K562 (cell line): ENCODE data around the gene KANK4. TPM values are rescaled to one million over a fixed set of nuclear protein-coding genes. Genes with fewer than 3 reads are reported as not detected.

Experiments used
- ATAC-seq: fragments of 200-7000 bp; cut with Tn5 transposase; 3 replicates; pipeline ENCODE4 v1.9.1; 2020; ENCODE audit warnings: moderate library complexity
- BruUV-seq: library from RNA; stranded (reverse); fragments of 400-500 nt; replicated peaks from 2 replicates; lab custom pipeline; 2021; lab: Mats Ljungman, UMichigan
- CTCF ChIA-PET: fragments of 300-600 bp; formaldehyde crosslinking; extraction: SDS; loops from one replicate; lab custom pipeline; 2021; ENCODE audit warnings: low intra/inter-chr PET ratio; lab: Yijun Ruan, JAX
- POLR2A ChIA-PET: fragments of 300-600, 350-650 bp; sonication (Branson Sonifier 250); formaldehyde crosslinking; extraction: SDS; loops from one replicate; lab custom pipeline; 2021; ENCODE audit warnings: antibody characterized with exemption, inconsistent platforms; lab: Yijun Ruan, JAX
- DNase-seq, 4 experiments: peaks; one replicate each; pipeline versions ENCODE4 v3.0.0 to v3.0.0-alpha.2; 2011 to 2018; ENCODE audit warnings: low spot score in 3 of 4, mixed read lengths in 3 of 4; ENCODE audit errors: extremely low read depth in 1 of 4
- FAIRE-seq: peaks from 2 replicates; lab custom pipeline; 2011; peaks lifted over from hg19 to GRCh38; lab: Jason Lieb, UNC
- H2AFZ ChIP-seq: 2 replicates; pipeline ENCODE4 v1.6.0; 2011; ENCODE audit warnings: low read depth, low read length, control low read depth, inconsistent platforms
- H3K27ac ChIP-seq: fragments of 200-600 bp; 3 replicates; pipeline ENCODE4 v1.8.0; 2011; ENCODE audit warnings: low read depth, mild to moderate bottlenecking, control low read depth, inconsistent platforms, low read length, moderate library complexity, mixed read lengths; ENCODE audit errors: extremely low read depth
- H3K27me3 ChIP-seq, 2 experiments: fragments of 300-600 bp in 1 of 2; 2 replicates in 1 of 2; 3 replicates in 1 of 2; pipeline versions ENCODE4 v1.6.0 to v1.8.0; 2011; ENCODE audit warnings: inconsistent platforms in 2 of 2, low read length in 2 of 2, mild to moderate bottlenecking in 1 of 2, mixed read lengths in 1 of 2, moderate library complexity in 1 of 2; ENCODE audit not compliant: control insufficient read depth in 2 of 2, insufficient read depth in 2 of 2
- H3K36me3 ChIP-seq: fragments of 300-600 bp; 3 replicates; pipeline ENCODE4 v1.8.0; 2011; ENCODE audit warnings: mild to moderate bottlenecking, low read length, inconsistent platforms; ENCODE audit not compliant: control insufficient read depth, insufficient read depth
- H3K4me1 ChIP-seq, 2 experiments: fragments of 200-600 bp in 1 of 2; replicated peaks in 1 of 2; 2 replicates in 1 of 2; 3 replicates in 1 of 2; pipeline versions ENCODE4 v1.5.1 to v1.8.0; 2011; ENCODE audit warnings: inconsistent platforms in 2 of 2, low read length in 2 of 2, mild to moderate bottlenecking in 1 of 2, mixed read lengths in 1 of 2, moderate library complexity in 1 of 2; ENCODE audit not compliant: control insufficient read depth in 2 of 2, insufficient read depth in 2 of 2
- H3K4me2 ChIP-seq: 2 replicates; pipeline ENCODE4 v1.6.1; 2011; ENCODE audit warnings: low read length, control low read depth, inconsistent platforms, mixed read lengths; ENCODE audit not compliant: insufficient read depth
- H3K4me3 ChIP-seq: fragments of 200-600 bp; sonication (generic), shearing (Covaris generic); 2 replicates; pipeline ENCODE4 v1.5.1; 2016; ENCODE audit warnings: control low read depth, inconsistent platforms
- H3K79me2 ChIP-seq: fragments of 200-600 bp; 3 replicates; pipeline ENCODE4 v1.8.0; 2011; ENCODE audit warnings: low read length, inconsistent platforms; ENCODE audit not compliant: control insufficient read depth, insufficient read depth
- H3K9ac ChIP-seq, 2 experiments: 2 replicates each; pipeline versions ENCODE4 v1.6.0 to v1.6.1; 2011; ENCODE audit warnings: low read depth in 2 of 2, low read length in 2 of 2, control low read depth in 1 of 2, inconsistent platforms in 1 of 2, mild to moderate bottlenecking in 1 of 2, mixed read lengths in 1 of 2; ENCODE audit not compliant: insufficient read depth in 1 of 2
- H3K9me1 ChIP-seq: one replicate; pipeline ENCODE4 v1.6.0; 2011; ENCODE audit warnings: inconsistent platforms, mild to moderate bottlenecking, low read length, moderate library complexity; ENCODE audit not compliant: control insufficient read depth, insufficient read depth
- H3K9me3 ChIP-seq: replicated peaks from 2 replicates; pipeline ENCODE4 v1.5.1; 2011; ENCODE audit warnings: low read depth, low read length, inconsistent platforms; ENCODE audit not compliant: control insufficient read depth, insufficient read depth
- H4K20me1 ChIP-seq: replicated peaks from 2 replicates; pipeline ENCODE4 v1.6.1; 2011; ENCODE audit warnings: low read length, inconsistent platforms, mixed read lengths; ENCODE audit not compliant: control insufficient read depth, insufficient read depth
- BACH1 ChIP-seq: fragments of 200-800 bp; sonication (Bioruptor generic); IDR thresholded peaks from 2 replicates; pipeline ENCODE4 v1.6.1; 2016; ENCODE audit warnings: missing genetic modification characterization, missing compliant biosample characterization
- DMBX1 ChIP-seq: fragments of 250-450 bp; sonication (Bioruptor Pico); IDR thresholded peaks from 2 replicates; pipeline ENCODE4 v1.8.0; 2022; ENCODE audit warnings: inconsistent platforms, mild to moderate bottlenecking, moderate library complexity, borderline replicate concordance
- PTTG1 ChIP-seq: fragments of 450-650 bp; IDR thresholded peaks from 2 replicates; pipeline ENCODE4 v1.6.1; 2016; ENCODE audit warnings: low read depth, mild to moderate bottlenecking, missing genetic modification characterization, missing compliant biosample characterization
- PURB ChIP-seq: sonication (generic); formaldehyde crosslinking; IDR thresholded peaks from 2 replicates; pipeline ENCODE4 v1.9.0; 2021; ENCODE audit warnings: low read depth, mild to moderate bottlenecking, missing genetic modification reagents
- ZNF12 ChIP-seq: sonication (generic); formaldehyde crosslinking; IDR thresholded peaks from 2 replicates; pipeline ENCODE4 v1.4.0; 2020; ENCODE audit warnings: mild to moderate bottlenecking, missing genetic modification reagents
- ZNF41 ChIP-seq: fragments of 250-450 bp; sonication (Bioruptor Pico); conservative IDR thresholded peaks from 2 replicates; pipeline ENCODE4 v1.4.0; 2020; ENCODE audit warnings: mild to moderate bottlenecking
- ZNF668 ChIP-seq: fragments of 250-450 bp; sonication (Bioruptor Pico); IDR thresholded peaks from 2 replicates; pipeline ENCODE4 v1.8.0; 2022; ENCODE audit warnings: mild to moderate bottlenecking, inconsistent platforms
- ZNF830 ChIP-seq: fragments of 250-450 bp; sonication (Bioruptor Pico); IDR thresholded peaks from 2 replicates; pipeline ENCODE4 v1.5.0; 2021; ENCODE audit warnings: mild to moderate bottlenecking
- WGBS: fragments of 100-300 bp; shearing (Covaris generic); methylation state at CpG from one replicate; pipeline ENCODE4 v1.1.6; 2016; ENCODE audit warnings: low coverage, mixed read lengths; ENCODE audit not compliant: insufficient coverage; ENCODE audit errors: missing lambda C conversion rate; 5-methylcytosine and 5-hydroxymethylcytosine counted together
- in situ Hi-C: fragments of 300-500 bp; cut with MboI; formaldehyde crosslinking; loops from 4 replicates; pipeline ENCODE4 v1.15.0; 2018; ENCODE audit warnings: inconsistent platforms, mixed read lengths
- intact Hi-C: fragments of 100-400 bp; cut with micrococcal nuclease; formaldehyde crosslinking; loops from 2 replicates; pipeline ENCODE4 v1.14.2; 2022
- polyA plus RNA-seq, 8 experiments: library from polyadenylated mRNA; depleted of rRNA in 4 of 8; stranded (reverse) in 5 of 8; unstranded in 3 of 8; fragments of >200 nt; fragmentation: Nextera tagmentation in 2 of 8; fragmentation: Illumina TruSeq in 1 of 8; extraction: Ambion mirVana in 2 of 8; extraction: Trizol in 1 of 8; gene quantifications; 2 replicates each; pipeline versions ENCODE4 v1.2.1 to v1.2.3, GENCODE V29; 2011 to 2014; ENCODE audit warnings: inconsistent platforms in 1 of 8, missing spikeins in 1 of 8
- total RNA-seq, 7 experiments: library from RNA; depleted of rRNA in 6 of 7; stranded (reverse); fragments of >200 nt in 6 of 7; fragmentation: Illumina TruSeq in 2 of 7; extraction: Trizol in 2 of 7; gene quantifications; 2 replicates each; pipeline versions ENCODE4 v1.2.1 to v1.2.3, GENCODE V29; 2011 to 2021; ENCODE audit warnings: low replicate concordance in 1 of 7
- TF ChIP-seq, protein P1 (sequence below): fragments of 450-650 bp; formaldehyde crosslinking; IDR thresholded peaks from 2 replicates; pipeline ENCODE4 v1.4.0; 2020; ENCODE audit warnings: mild to moderate bottlenecking, moderate library complexity
- TF ChIP-seq, protein P2 (sequence below): sonication (generic); formaldehyde crosslinking; IDR thresholded peaks from 2 replicates; pipeline ENCODE4 v1.5.0; 2020; ENCODE audit warnings: missing genetic modification reagents
- TF ChIP-seq, protein P3 (sequence below): fragments of 450-650 bp; conservative IDR thresholded peaks from 2 replicates; pipeline ENCODE4 v1.6.1; 2016; ENCODE audit warnings: missing genetic modification characterization, low read depth, mild to moderate bottlenecking, missing compliant biosample characterization, moderate library complexity

KANK4 gene
- total and polyA plus RNA-seq, 9 of the 15 experiments (the other 6 are each of a cell fraction or from before 2014, with no cell fraction given) = not detected

DNA sequence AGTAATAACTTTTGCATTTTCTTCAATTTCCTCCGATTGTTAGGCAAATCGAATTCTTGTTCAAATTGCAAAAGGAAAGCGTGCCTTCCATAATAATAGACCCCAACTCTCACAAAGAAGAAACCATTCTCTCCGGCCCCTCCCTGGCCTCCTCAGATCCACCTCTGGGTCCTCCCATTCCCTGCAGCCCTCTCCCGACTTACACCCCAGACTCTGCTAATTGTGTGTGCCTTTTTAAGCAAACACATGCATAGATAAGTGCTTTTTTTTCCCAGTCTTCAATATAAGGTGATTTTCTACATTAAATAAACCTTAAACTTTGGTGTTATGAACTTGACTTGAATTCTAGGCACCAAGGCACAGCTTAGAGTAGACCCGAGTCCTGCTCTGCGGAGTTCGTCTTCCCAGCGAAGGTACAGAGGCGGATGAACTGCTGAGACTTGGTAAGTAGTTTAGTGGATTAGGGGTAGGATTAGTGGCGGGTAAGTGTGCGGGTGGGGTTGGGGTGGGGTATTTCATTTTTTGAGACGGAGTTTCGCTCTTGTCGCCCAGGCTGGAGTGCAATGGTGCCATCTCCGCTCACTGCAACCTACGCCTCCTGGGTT, 123.0 kb downstream of the KANK4 start (continued):
- TF ChIP-seq, protein P1, sequence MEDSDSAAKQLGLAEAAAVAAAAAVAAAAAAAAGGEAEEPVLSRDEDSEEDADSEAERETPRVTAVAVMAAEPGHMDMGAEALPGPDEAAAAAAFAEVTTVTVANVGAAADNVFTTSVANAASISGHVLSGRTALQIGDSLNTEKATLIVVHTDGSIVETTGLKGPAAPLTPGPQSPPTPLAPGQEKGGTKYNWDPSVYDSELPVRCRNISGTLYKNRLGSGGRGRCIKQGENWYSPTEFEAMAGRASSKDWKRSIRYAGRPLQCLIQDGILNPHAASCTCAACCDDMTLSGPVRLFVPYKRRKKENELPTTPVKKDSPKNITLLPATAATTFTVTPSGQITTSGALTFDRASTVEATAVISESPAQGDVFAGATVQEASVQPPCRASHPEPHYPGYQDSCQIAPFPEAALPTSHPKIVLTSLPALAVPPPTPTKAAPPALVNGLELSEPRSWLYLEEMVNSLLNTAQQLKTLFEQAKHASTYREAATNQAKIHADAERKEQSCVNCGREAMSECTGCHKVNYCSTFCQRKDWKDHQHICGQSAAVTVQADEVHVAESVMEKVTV (CRISPR knock-in tag) = no peak
- TF ChIP-seq BACH1 (tag) = no peak
- no peak for TF ChIP-seq DMBX1 (CRISPR knock-in tag)

DNA sequence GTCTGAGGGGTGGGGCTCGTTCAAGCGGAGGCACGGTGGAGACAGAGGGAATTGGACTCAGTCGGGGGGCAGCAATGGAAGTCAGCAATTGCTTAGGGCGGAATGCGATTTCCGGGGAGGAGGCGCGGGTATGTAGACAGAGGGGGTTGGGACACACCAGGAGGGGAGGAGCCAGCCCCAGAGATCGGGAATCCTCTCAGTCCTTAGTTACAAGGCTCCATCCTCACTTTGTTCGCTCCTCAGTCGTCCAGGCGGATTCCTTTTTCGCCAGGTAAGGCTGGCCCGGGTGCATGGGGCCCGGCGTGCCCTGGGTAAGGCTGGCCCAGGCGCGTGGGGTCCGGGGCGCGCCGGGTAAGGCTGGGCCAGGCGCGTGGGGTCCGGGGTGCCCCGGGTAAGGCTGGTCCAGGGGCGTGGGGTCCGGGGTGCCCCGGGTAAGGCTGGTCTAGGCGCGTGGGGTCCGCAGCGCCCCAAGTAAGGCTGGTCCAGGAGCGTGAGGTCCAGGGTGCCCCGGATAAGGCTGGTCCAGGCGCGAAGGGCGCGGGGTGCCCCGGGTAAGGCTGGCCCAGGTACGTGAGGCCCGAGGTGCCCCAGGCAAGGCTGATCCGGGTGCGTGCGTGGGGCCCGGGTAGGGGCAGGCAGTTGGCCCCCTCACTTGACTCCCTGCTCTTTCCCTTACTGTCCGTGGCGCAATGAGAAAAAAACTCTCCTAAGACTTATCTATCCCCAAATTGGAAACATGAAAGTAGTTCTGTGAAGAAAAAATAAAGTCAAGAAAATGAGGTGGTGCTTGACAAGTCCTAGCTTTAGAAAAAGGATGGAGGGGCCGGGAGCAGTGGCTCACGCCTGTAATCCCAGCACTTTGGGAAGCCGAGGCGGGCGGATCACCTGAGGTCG, 124.3 kb downstream of the KANK4 start, which contains the start of gene L1TD1:
TSS of gene L1TD1 (plus strand) at position 199 of the 894 bp plus-strand sequence. CDS start 11,780 bp downstream, outside the sequence.
- H3K27me3 ChIP-seq = peaks cover 16 to 51% of the 10 kb centered on the region in 2 experiments
- no peaks in the 10 kb centered on the region for H3K79me2 ChIP-seq
- no peaks in the 10 kb centered on the region for H3K9me1 ChIP-seq
- H3K4me3 ChIP-seq = no peak within 1 kb of the TSS
- no peak within 1 kb of the TSS for H3K4me2 ChIP-seq
- FAIRE-seq (no peak), ATAC-seq (no peak), DNase-seq (no peak)
- intact Hi-C loops = no loop called here
- no peaks in the 10 kb centered on the region for H3K36me3 ChIP-seq
- CTCF ChIA-PET = interaction anchor here (0.6 kb wide), 1 partner anchor 53 kb away, joined by 3 read pairs; no protein-coding TSS in a partner anchor
- no peaks in the 10 kb centered on the region for H4K20me1 ChIP-seq
- POLR2A ChIA-PET = interaction anchor here (0.6 kb wide), 1 partner anchor 1394 kb away, joined by 3 read pairs; no protein-coding TSS in a partner anchor
- H3K9ac ChIP-seq = no peak within 1 kb of the TSS
- no peak within 1 kb of the TSS for H2AFZ ChIP-seq
- 11% methylated on average over 39 of the region's 55 CpGs for WGBS
- no TSS peak for BruUV-seq
- no peaks in the 10 kb centered on the region for H3K9me3 ChIP-seq
- in situ Hi-C loops = no loop called here
- H3K4me1 ChIP-seq = no peaks in the 10 kb centered on the region
- no peak within 1 kb of the TSS for H3K27ac ChIP-seq
- TF ChIP-seq ZNF830 (CRISPR knock-in tag) (no peak), ZNF668 (CRISPR knock-in tag) (no peak), PTTG1 (tag) (no peak), ZNF12 (CRISPR knock-in tag) (no peak), PURB (CRISPR knock-in tag) (no peak), ZNF41 (CRISPR knock-in tag) (no peak)
- TF ChIP-seq, protein P2, sequence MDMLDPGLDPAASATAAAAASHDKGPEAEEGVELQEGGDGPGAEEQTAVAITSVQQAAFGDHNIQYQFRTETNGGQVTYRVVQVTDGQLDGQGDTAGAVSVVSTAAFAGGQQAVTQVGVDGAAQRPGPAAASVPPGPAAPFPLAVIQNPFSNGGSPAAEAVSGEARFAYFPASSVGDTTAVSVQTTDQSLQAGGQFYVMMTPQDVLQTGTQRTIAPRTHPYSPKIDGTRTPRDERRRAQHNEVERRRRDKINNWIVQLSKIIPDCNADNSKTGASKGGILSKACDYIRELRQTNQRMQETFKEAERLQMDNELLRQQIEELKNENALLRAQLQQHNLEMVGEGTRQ (CRISPR knock-in tag) = no peak
- TF ChIP-seq, protein P3, sequence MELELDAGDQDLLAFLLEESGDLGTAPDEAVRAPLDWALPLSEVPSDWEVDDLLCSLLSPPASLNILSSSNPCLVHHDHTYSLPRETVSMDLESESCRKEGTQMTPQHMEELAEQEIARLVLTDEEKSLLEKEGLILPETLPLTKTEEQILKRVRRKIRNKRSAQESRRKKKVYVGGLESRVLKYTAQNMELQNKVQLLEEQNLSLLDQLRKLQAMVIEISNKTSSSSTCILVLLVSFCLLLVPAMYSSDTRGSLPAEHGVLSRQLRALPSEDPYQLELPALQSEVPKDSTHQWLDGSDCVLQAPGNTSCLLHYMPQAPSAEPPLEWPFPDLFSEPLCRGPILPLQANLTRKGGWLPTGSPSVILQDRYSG (tag) = no peak
